ENCODE measurements around the gene SETBP1. TPM values are rescaled to one million over a fixed set of nuclear protein-coding genes. Genes with fewer than 3 reads are reported as not detected.

Gene SETBP1
- total and polyA plus RNA-seq, 2 of the 8 experiments (the other 6 are each of a cell fraction or from before 2014, with no cell fraction given), result 2.0 to 6.5 TPM

GRCh38 chr18:44792456-44793061 lies 111.9 kb downstream of the SETBP1 start:
- Histone ChIP-seq H3K4me2 (ENCODE audit: insufficient read depth in 1 of 2, low read depth in 2 of 2, low read length in 2 of 2) (no peak overlapping the region), H3K27ac (ENCODE audit: low read depth, low read length) (no peak overlapping the region), H4K8ac (ENCODE audit: extremely low read depth, insufficient read depth, low read length) (no peak overlapping the region), H3K36me3 (ENCODE audit: control insufficient read depth in 2 of 4, insufficient read depth in 4 of 4, low read length in 3 of 4) (no peaks in the 10 kb centered on the region), H3K18ac (ENCODE audit: extremely low read depth, low read length) (no peak overlapping the region), H3K4me1 (replicated peaks in 1 of 4; ENCODE audit: control insufficient read depth in 3 of 4, insufficient read depth in 4 of 4, low read length in 3 of 4) (peaks cover 0 to 4% (median 2%) of the 10 kb centered on the region in 4 experiments; a peak in 3 of 7 replicates), H2BK120ac (replicated peaks; ENCODE audit: low read depth, low read length) (no peak overlapping the region), H3K4me3 (ENCODE audit: extremely low read depth in 1 of 4, insufficient read depth in 2 of 4, low read depth in 3 of 4, low read length in 4 of 4) (no peak overlapping the region), H2BK5ac (ENCODE audit: low read depth, low read length) (no peak overlapping the region), H3K4ac (replicated peaks; ENCODE audit: insufficient read length, low read depth, low read length) (no peak overlapping the region), H2BK20ac (ENCODE audit: low read length) (no peak overlapping the region), H2BK12ac (ENCODE audit: low read depth, low read length) (no peak overlapping the region), H3K9me3 (ENCODE audit: insufficient read depth in 2 of 2, low read depth in 1 of 2, low read length in 1 of 2) (no peaks in the 10 kb centered on the region), H3K9ac (replicated peaks in 1 of 4; ENCODE audit: extremely low read depth in 1 of 4, low read depth in 3 of 4, low read length in 3 of 4) (no peak overlapping the region), H2BK15ac (ENCODE audit: low read length) (no peak overlapping the region), H3K27me3 (replicated peaks in 1 of 4; ENCODE audit: control insufficient read depth in 3 of 4, extremely low read depth in 1 of 4, insufficient read depth in 3 of 4, low read length in 3 of 4) (no peaks in the 10 kb centered on the region), H3K14ac (ENCODE audit: insufficient read length) (no peak overlapping the region), H2AK5ac (ENCODE audit: low read depth, low read length) (no peak overlapping the region), H3K23me2 (ENCODE audit: low read depth, low read length) (no peaks in the 10 kb centered on the region), H4K5ac (ENCODE audit: insufficient read length, low read depth, low read length) (no peak overlapping the region), H2AFZ (ENCODE audit: low read length) (no peak overlapping the region), H3K79me2 (ENCODE audit: control insufficient read depth in 1 of 2, insufficient read depth in 2 of 2, low read length in 2 of 2) (no peaks in the 10 kb centered on the region), H4K20me1 (replicated peaks in 1 of 2; ENCODE audit: control insufficient read depth in 1 of 2, insufficient read depth in 2 of 2, low read length in 2 of 2) (no peaks in the 10 kb centered on the region), H4K91ac (replicated peaks; ENCODE audit: insufficient read length, low read length) (no peak overlapping the region), H3K23ac (ENCODE audit: insufficient read length) (no peak overlapping the region), H3K79me1 (ENCODE audit: low read depth, low read length) (no peaks in the 10 kb centered on the region), H3K56ac (replicated peaks; ENCODE audit: insufficient read length, low read depth, low read length) (no peak overlapping the region)
- FAIRE-seq, result no peak
- WGBS, 2 experiments (ENCODE audit: extremely low coverage in 1 of 2, insufficient coverage in 1 of 2, insufficient read length in 1 of 2, insufficient replicate concordance in 2 of 2, low coverage in 1 of 2, low lambda C conversion rate in 2 of 2, missing lambda C conversion rate in 1 of 2), result 85% methylated on average over 8 of the region's 8 CpGs; no CpG with 5 or more reads in 1 of the 2 experiments
- no peak for DNase-seq (ENCODE audit: low read depth in 1 of 2, low spot score in 2 of 2)
- CTCF ChIA-PET (ENCODE audit: partially characterized antibody), result interaction anchor here (1.0 kb wide), 1 partner anchor 21 kb away, joined by 4 read pairs; no protein-coding TSS in a partner anchor
- POLR2A ChIA-PET (ENCODE audit: partially characterized antibody), result no interaction called here
- no peak for TF ChIP-seq EZH2 (IDR thresholded peaks at IDR 0.05; ENCODE audit: low read depth, low read length, severe bottlenecking)
- no peak for TF ChIP-seq RFX5 (IDR thresholded peaks at IDR 0.05; ENCODE audit: borderline replicate concordance, low read depth, low read length)
- no peak for TF ChIP-seq CBX5 (IDR thresholded peaks at IDR 0.05; ENCODE audit: low read depth, low read length)
- TF ChIP-seq HDAC2 (IDR thresholded peaks at IDR 0.05; ENCODE audit: borderline replicate concordance in 1 of 2, low read depth in 2 of 2, low read length in 2 of 2), result no peak
- no peak for TF ChIP-seq GTF2F1 (IDR thresholded peaks at IDR 0.05; ENCODE audit: borderline replicate concordance, low read depth, low read length)
- TF ChIP-seq SRF (IDR thresholded peaks at IDR 0.05; ENCODE audit: low read depth, low read length), result no peak
- no peak for TF ChIP-seq E2F6 (IDR thresholded peaks at IDR 0.05)
- no peak for TF ChIP-seq ATF2 (IDR thresholded peaks at IDR 0.05; ENCODE audit: low read length)
- no peak for TF ChIP-seq RXRA (IDR thresholded peaks at IDR 0.05; ENCODE audit: insufficient read depth, low read depth, low read length)

All from H1 (cell line).